HFFc6 (cell line): ENCODE measurements around the gene TMEM17. TPM values are rescaled to one million over a fixed set of nuclear protein-coding genes. Genes with fewer than 3 reads are reported as not detected.

Experiments
- DNase-seq: peaks from one replicate; pipeline ENCODE4 v3.0.0-alpha.2; 2018
- H3K27ac Mint-ChIP-seq: 2 replicates; pipeline ENCODE4 v1.8.0; 2020; ENCODE audit warnings: mild to moderate bottlenecking, mixed read lengths
- H3K27me3 Mint-ChIP-seq: 2 replicates; pipeline ENCODE4 v1.8.0; 2021; ENCODE audit warnings: mild to moderate bottlenecking, moderate library complexity, mixed read lengths; ENCODE audit not compliant: insufficient read depth
- H3K36me3 Mint-ChIP-seq: 2 replicates; pipeline ENCODE4 v1.8.0; 2021; ENCODE audit warnings: low read depth, mixed read lengths
- H3K4me1 Mint-ChIP-seq: 2 replicates; pipeline ENCODE4 v1.8.0; 2020; ENCODE audit warnings: low read depth, mixed read lengths
- H3K4me3 Mint-ChIP-seq: 2 replicates; pipeline ENCODE4 v1.8.0; 2020; ENCODE audit warnings: mild to moderate bottlenecking, moderate library complexity, mixed read lengths
- H3K9me3 Mint-ChIP-seq: 2 replicates; pipeline ENCODE4 v1.8.0; 2020; ENCODE audit warnings: mild to moderate bottlenecking, mixed read lengths
- CTCF ChIP-seq: fragments of 200-600 bp; sonication (generic); IDR thresholded peaks from 2 replicates; pipeline ENCODE4 v1.5.0; 2021; ENCODE audit warnings: antibody characterized with exemption, mild to moderate bottlenecking
- total RNA-seq, 6 experiments: library from RNA; stranded (reverse); fragmentation: NEBNext Ultra II Directional; extraction: Animal tissue kit (Norgen Biotek cat#: 25700); gene quantifications; 2 replicates in 1 of 6; 3 replicates in 5 of 6; pipeline ENCODE4 v1.2.3, GENCODE V29; 2021

Gene TMEM17
- total RNA-seq, 6 experiments from 2014 or later, result 2.4 to 4.4 (median 3.4) TPM

- Mint-ChIP-seq H3K27ac (no peak overlapping the region), H3K27me3 (peaks cover 8% of the 10 kb centered on the region), H3K36me3 (peaks cover 13% of the 10 kb centered on the region), H3K4me3 (no peak overlapping the region), H3K9me3 (peaks cover 19% of the 10 kb centered on the region), H3K4me1 (peaks cover 15% of the 10 kb centered on the region)
- DNase-seq, result no peak
- no peak for TF ChIP-seq CTCF
Observed at GRCh38 chr2:62531594-62531993, 25.6 kb upstream of the TMEM17 start.

GRCh38 chr2:62529758-62530157, 23.8 kb upstream of the TMEM17 start:
- H3K4me3 Mint-ChIP-seq, result no peak overlapping the region
- TF ChIP-seq CTCF, result no peak
- no peak for DNase-seq
- peaks cover 8% of the 10 kb centered on the region for H3K9me3 Mint-ChIP-seq
- peaks cover 15% of the 10 kb centered on the region for H3K4me1 Mint-ChIP-seq
- peaks cover 4% of the 10 kb centered on the region for H3K36me3 Mint-ChIP-seq
- peaks cover 8% of the 10 kb centered on the region for H3K27me3 Mint-ChIP-seq
- no peak overlapping the region for H3K27ac Mint-ChIP-seq

- Mint-ChIP-seq H3K9me3 (no peaks in the 10 kb centered on the region), H3K27me3 (peaks cover 6% of the 10 kb centered on the region), H3K27ac (no peak overlapping the region), H3K4me1 (peaks cover 21% of the 10 kb centered on the region), H3K36me3 (no peaks in the 10 kb centered on the region), H3K4me3 (no peak overlapping the region)
- peak; percentile 10 for DNase-seq
- TF ChIP-seq CTCF, result no peak
Observed at GRCh38 chr2:62527478-62528210, 21.6 kb upstream of the TMEM17 start.

GRCh38 chr2:62526531-62527381, 20.8 kb upstream of the TMEM17 start:
- no peak overlapping the region for H3K27ac Mint-ChIP-seq
- TF ChIP-seq CTCF, result no peak
- no peak overlapping the region for H3K4me3 Mint-ChIP-seq
- peaks cover 21% of the 10 kb centered on the region for H3K4me1 Mint-ChIP-seq
- no peaks in the 10 kb centered on the region for H3K9me3 Mint-ChIP-seq
- DNase-seq, result no peak
- no peaks in the 10 kb centered on the region for H3K36me3 Mint-ChIP-seq
- H3K27me3 Mint-ChIP-seq, result peaks cover 4% of the 10 kb centered on the region

- Mint-ChIP-seq H3K9me3 (no peaks in the 10 kb centered on the region), H3K27me3 (peaks cover 4% of the 10 kb centered on the region), H3K36me3 (no peaks in the 10 kb centered on the region), H3K4me1 (peaks cover 21% of the 10 kb centered on the region), H3K4me3 (no peak overlapping the region), H3K27ac (no peak overlapping the region)
- DNase-seq, result no peak
- TF ChIP-seq CTCF, result no peak
Observed at GRCh38 chr2:62525549-62526269, 19.7 kb upstream of the TMEM17 start.
